Activated naive CD4-positive, alpha-beta T cell treated with Interleukin-2 at 50 U/mL for 16 hours (primary cell): ENCODE measurements around the gene CDC37.
"Not testable (repeated sequence)": the region's sequence is repeated elsewhere in the genome, so short reads cannot be mapped to it uniquely, and the experiment has no call there.

Source experiments
- DNase-seq: peaks from one replicate; pipeline ENCODE4 v3.0.0-alpha.2; 2020

The CDC37 gene

GRCh38 chr19:10393137-10393536, 10.2 kb downstream of the CDC37 start:
- no peak for DNase-seq

GRCh38 chr19:10392120-10392519, 11.2 kb downstream of the CDC37 start:
- DNase-seq = no peak

- peak; percentile 66 for DNase-seq
These were observed 12.6 kb downstream of the CDC37 start for GRCh38 chr19:10390652-10391286.

GRCh38 chr19:10389863-10390262, 13.5 kb downstream of the CDC37 start:
- no peak for DNase-seq

GRCh38 chr19:10388957-10389356, 14.4 kb downstream of the CDC37 start:
- peak; percentile 82 for DNase-seq

- no peak for DNase-seq
These were observed 18.8 kb downstream of the CDC37 start for GRCh38 chr19:10384580-10384979.

- DNase-seq = not testable (repeated sequence)
These were observed 20.2 kb downstream of the CDC37 start for GRCh38 chr19:10383223-10383499.

- peak; percentile 96 for DNase-seq
These were observed 22.8 kb downstream of the CDC37 start, which contains the start of gene TYK2 for GRCh38 chr19:10380313-10381102. TYK2 (minus strand) TSS chr19:10380572; CDS start chr19:10378406, 2,166 bp downstream.

- no peak for DNase-seq
These were observed 23.4 kb downstream of the CDC37 start for GRCh38 chr19:10379880-10380312.

- DNase-seq = no peak
These were observed 25.2 kb downstream of the CDC37 start for GRCh38 chr19:10378124-10378523.

GRCh38 chr19:10377140-10377640, 26.2 kb downstream of the CDC37 start:
- DNase-seq = not testable (repeated sequence)

GRCh38 chr19:10374931-10375330, 28.4 kb downstream of the CDC37 start:
- no peak for DNase-seq

GRCh38 chr19:10372690-10373089, 30.7 kb downstream of the CDC37 start:
- DNase-seq = no peak

- DNase-seq = no peak
These were observed 35.1 kb downstream of the CDC37 start for GRCh38 chr19:10368101-10368803.

- DNase-seq = not testable (repeated sequence)
These were observed 36.3 kb downstream of the CDC37 start for GRCh38 chr19:10366950-10367512.

- no peak for DNase-seq
These were observed 37.8 kb downstream of the CDC37 start for GRCh38 chr19:10365518-10365917.

- DNase-seq = no peak
These were observed 38.7 kb downstream of the CDC37 start for GRCh38 chr19:10364644-10365043.

GRCh38 chr19:10363789-10364281, 39.5 kb downstream of the CDC37 start:
- no peak for DNase-seq

- DNase-seq = no peak
These were observed 41.1 kb downstream of the CDC37 start for GRCh38 chr19:10362259-10362658.

GRCh38 chr19:10361569-10362011, 41.8 kb downstream of the CDC37 start:
- no peak for DNase-seq

- no peak for DNase-seq
These were observed 46.9 kb downstream of the CDC37 start for GRCh38 chr19:10356431-10356830.

GRCh38 chr19:10353793-10354391, 49.5 kb downstream of the CDC37 start:
- peak; percentile 40 for DNase-seq
